ENCODE results near the gene SPINK8.

- TF ChIP-seq POLR2A (IDR thresholded peaks at IDR 0.05), result no peak
- no peak for TF ChIP-seq CTCF (IDR thresholded peaks at IDR 0.05)
- no peak for TF ChIP-seq POLR2AphosphoS5 (IDR thresholded peaks at IDR 0.05)
Observed at GRCh38 chr3:48320996-48321395, 12.5 kb downstream of the SPINK8 start.

Measured in suprapubic skin (tissue), 4 donors.